Activated CD4-positive, alpha-beta T cell treated with anti-CD3 and anti-CD28 coated beads, Interleukin-2, amount 10 ng/mL, durations not matched to agents 7 days and 5 days (primary cell): Measurements from ENCODE around the gene RBL2. TPM values are rescaled to one million over a fixed set of nuclear protein-coding genes. Genes with fewer than 3 reads are reported as not detected.

ENCODE experiments used
- CTCF ChIA-PET: fragments of 350-600 bp; sonication (Branson Sonifier 250); formaldehyde crosslinking; loops from one replicate; lab custom pipeline; 2021; ENCODE audit warnings: antibody characterized with exemption; lab: Charles Lee
- POLR2A ChIA-PET: fragments of 350-600 bp; sonication (Branson Sonifier 250); formaldehyde crosslinking; loops from one replicate; lab custom pipeline; 2021; ENCODE audit warnings: antibody characterized with exemption; lab: Charles Lee
- DNase-seq: peaks from one replicate; pipeline ENCODE4 v3.0.0-alpha.2; 2020
- H3K27ac Mint-ChIP-seq: one replicate; pipeline ENCODE4 v1.8.0; 2021; ENCODE audit warnings: mild to moderate bottlenecking, moderate library complexity, mixed read lengths
- H3K27me3 Mint-ChIP-seq: one replicate; pipeline ENCODE4 v1.8.0; 2021; ENCODE audit warnings: mixed read lengths
- H3K36me3 Mint-ChIP-seq: one replicate; pipeline ENCODE4 v1.8.0; 2021; ENCODE audit warnings: low read depth, mixed read lengths
- H3K4me1 Mint-ChIP-seq: one replicate; pipeline ENCODE4 v1.8.0; 2021; ENCODE audit warnings: mixed read lengths
- H3K4me3 Mint-ChIP-seq: one replicate; pipeline ENCODE4 v1.8.0; 2021; ENCODE audit warnings: mild to moderate bottlenecking, moderate library complexity, mixed read lengths
- H3K9me3 Mint-ChIP-seq: one replicate; pipeline ENCODE4 v1.8.0; 2021; ENCODE audit warnings: mixed read lengths
- total RNA-seq, 2 experiments: library from RNA; stranded (reverse); gene quantifications; one replicate each; pipeline ENCODE4 v1.2.3, GENCODE V29; 2021

The RBL2 gene
- total RNA-seq, 2 experiments from 2014 or later: 178 to 188 TPM

DNA sequence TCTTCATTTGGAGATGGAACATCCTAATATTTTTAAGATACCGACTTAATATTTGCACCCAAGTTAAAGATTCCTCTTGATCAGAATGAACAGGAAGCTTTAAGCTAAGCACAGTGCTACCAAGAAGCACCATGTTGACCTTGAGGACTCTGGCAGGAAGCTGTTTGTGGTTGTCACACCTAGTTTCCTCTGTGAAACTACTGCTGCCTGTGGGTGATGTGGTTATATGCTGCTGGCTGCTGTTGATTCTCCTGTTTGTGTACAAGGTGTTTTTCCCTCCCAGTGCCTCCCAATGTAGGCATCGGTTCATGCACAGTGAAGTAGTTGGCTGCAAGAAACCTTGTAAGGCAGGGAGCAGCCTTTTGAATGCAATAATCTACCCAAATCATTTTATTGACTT lies 23.4 kb downstream of the RBL2 start:
- peak overlapping the region; percentile 96 for H3K27ac Mint-ChIP-seq
- ChIA-PET POLR2A (no interaction called here), CTCF (interaction anchor here (0.7 to 1.3 kb wide), 5 partner anchors 10 to 58 kb away, joined by 3 to 4 read pairs (median 3); no protein-coding TSS in a partner anchor)
- peak overlapping the region; percentile 73 for H3K4me3 Mint-ChIP-seq
- peaks cover 89% of the 10 kb centered on the region for H3K4me1 Mint-ChIP-seq
- no peaks in the 10 kb centered on the region for H3K27me3 Mint-ChIP-seq
- peak; percentile 92 for DNase-seq
- peaks cover 92% of the 10 kb centered on the region for H3K36me3 Mint-ChIP-seq
- H3K9me3 Mint-ChIP-seq: peaks cover 2% of the 10 kb centered on the region

DNA sequence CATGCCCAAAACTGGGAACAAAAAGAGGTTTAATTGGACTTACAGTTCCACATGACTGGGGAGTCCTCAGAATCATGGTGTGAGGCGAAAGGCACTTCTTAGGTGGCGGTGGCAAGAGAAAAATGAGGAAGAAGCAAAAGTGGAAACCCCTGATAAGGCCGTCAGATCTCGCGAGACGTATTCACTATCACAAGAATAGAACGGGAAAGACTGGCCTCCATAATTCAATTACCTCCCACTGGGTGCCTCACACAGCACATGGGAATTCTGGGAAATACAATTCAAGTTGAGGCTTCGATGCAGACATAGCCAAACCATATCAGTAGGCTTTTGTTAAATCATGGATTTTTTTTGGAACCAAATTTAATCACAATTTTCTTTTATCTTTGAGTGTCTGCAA lies 24.4 kb downstream of the RBL2 start:
- no peak for DNase-seq
- Mint-ChIP-seq H3K27me3 (no peaks in the 10 kb centered on the region), H3K36me3 (peaks cover 91% of the 10 kb centered on the region), H3K4me1 (peaks cover 87% of the 10 kb centered on the region), H3K9me3 (peaks cover 2% of the 10 kb centered on the region), H3K4me3 (peak overlapping the region; percentile 73), H3K27ac (peak overlapping the region; percentile 96)
- POLR2A ChIA-PET: no interaction called here
- CTCF ChIA-PET: interaction anchor here (1.2 kb wide), 1 partner anchor 13 kb away, joined by 3 read pairs; no protein-coding TSS in a partner anchor

DNA sequence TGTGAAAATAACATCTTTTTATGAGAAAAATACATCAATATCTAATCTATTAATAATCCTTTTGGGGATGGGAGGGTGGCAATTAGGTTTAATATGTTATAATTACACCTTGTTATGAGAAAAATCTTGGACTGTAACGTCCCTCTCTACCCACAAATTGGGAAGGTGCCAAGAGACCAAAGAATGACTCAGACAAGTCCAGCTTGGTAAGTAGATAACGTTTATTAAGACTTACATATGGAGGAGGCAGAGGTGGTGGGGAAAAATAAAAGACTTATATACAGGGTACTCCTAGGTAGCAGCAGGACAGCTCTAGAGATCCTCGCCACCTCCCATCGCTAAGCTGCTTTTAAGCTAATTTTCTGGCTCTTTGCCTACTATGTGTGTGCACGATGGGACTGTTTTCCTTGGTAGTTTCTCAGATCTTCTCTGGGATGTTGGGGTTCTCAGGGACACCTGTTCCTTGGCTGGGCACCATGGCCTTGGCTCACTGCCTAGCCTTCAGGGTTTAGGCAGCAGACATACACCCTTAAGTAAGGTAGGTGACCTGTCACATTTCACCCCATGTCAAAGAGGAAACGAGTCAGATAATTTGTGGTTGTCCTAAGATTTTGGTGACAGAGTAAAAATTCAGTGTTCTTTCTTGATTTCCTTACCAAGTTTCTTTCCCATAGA lies 31.5 kb downstream of the RBL2 start:
- no peaks in the 10 kb centered on the region for H3K27me3 Mint-ChIP-seq
- H3K4me3 Mint-ChIP-seq: no peak overlapping the region
- peaks cover 2% of the 10 kb centered on the region for H3K9me3 Mint-ChIP-seq
- peaks cover 80% of the 10 kb centered on the region for H3K36me3 Mint-ChIP-seq
- POLR2A ChIA-PET: no interaction called here
- CTCF ChIA-PET: interaction anchor here (1.2 kb wide), 1 partner anchor 21 kb away, joined by 5 read pairs; no protein-coding TSS in a partner anchor
- DNase-seq: no peak
- peaks cover 40% of the 10 kb centered on the region for H3K4me1 Mint-ChIP-seq
- no peak overlapping the region for H3K27ac Mint-ChIP-seq

DNA sequence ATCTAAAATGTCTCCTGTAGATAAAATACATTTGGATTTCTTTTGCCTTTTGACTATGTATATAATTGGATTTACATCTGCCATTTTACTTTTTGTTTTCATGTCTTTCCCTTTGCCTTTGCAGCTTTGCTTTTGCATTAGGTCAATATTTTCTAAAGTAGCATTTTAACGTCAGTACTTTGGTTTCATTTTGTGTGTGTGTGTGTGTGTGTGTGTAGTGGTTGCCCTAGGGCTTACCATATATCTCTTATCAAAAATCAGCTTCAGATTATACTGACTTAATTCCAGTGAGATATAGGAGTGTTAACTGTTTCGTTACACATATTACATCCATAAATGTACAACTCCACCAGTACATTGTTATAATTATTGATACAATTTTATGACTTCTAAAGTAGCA lies 42.6 kb downstream of the RBL2 start:
- Mint-ChIP-seq H3K36me3 (peaks cover 90% of the 10 kb centered on the region), H3K27ac (peak overlapping the region; percentile 48), H3K9me3 (peaks cover 12% of the 10 kb centered on the region), H3K27me3 (no peaks in the 10 kb centered on the region), H3K4me3 (no peak overlapping the region), H3K4me1 (peaks cover 35% of the 10 kb centered on the region)
- ChIA-PET CTCF (no interaction called here), POLR2A (no interaction called here)
- DNase-seq: no peak

DNA sequence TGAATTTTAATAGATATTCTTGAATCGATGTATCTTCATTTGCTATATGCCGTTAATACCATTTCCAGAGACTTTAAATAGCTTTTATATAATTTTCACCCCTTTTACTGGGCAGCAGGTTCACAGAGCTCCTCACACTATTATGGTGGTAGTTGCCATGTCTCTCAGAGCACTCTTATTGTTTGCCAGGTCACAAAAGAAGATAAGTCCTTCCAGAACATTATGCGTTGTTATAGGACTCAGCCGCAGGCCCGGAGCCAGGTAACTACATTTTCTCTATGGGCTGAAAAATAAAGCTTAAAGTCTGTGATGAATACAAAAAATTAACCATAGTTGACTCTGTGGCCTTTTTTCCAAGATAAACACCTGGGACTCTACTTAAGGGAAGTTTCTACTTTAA lies 44.7 kb downstream of the RBL2 start:
- peaks cover 90% of the 10 kb centered on the region for H3K36me3 Mint-ChIP-seq
- no peaks in the 10 kb centered on the region for H3K27me3 Mint-ChIP-seq
- peaks cover 11% of the 10 kb centered on the region for H3K9me3 Mint-ChIP-seq
- H3K27ac Mint-ChIP-seq: peak overlapping the region; percentile 25
- no peak overlapping the region for H3K4me3 Mint-ChIP-seq
- H3K4me1 Mint-ChIP-seq: peaks cover 40% of the 10 kb centered on the region
- ChIA-PET POLR2A (no interaction called here), CTCF (interaction anchor here (1.1 to 1.7 kb wide), 2 partner anchors 9 to 19 kb away, joined by 3 read pairs; no protein-coding TSS in a partner anchor)
- no peak for DNase-seq

DNA sequence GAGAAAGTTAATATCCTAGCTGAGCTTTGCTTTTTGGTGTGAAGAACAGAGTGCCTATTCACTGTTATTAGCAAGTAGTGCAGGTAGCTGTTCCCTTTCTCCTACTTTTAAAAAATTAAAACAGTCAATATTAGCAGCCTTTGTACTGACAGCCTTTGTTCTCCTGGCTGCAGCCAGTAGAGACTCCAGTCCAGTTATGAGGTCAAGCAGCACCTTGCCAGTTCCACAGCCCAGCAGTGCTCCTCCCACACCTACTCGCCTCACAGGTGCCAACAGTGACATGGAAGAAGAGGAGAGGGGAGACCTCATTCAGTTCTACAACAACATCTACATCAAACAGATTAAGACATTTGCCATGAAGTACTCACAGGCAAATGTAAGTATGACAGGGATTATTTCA lies 46.1 kb downstream of the RBL2 start:
- Mint-ChIP-seq H3K4me1 (peaks cover 31% of the 10 kb centered on the region), H3K27ac (peak overlapping the region; percentile 55)
- CTCF ChIA-PET: interaction anchor here (0.6 kb wide), 1 partner anchor 106 kb away, joined by 3 read pairs; no protein-coding TSS in a partner anchor

DNA sequence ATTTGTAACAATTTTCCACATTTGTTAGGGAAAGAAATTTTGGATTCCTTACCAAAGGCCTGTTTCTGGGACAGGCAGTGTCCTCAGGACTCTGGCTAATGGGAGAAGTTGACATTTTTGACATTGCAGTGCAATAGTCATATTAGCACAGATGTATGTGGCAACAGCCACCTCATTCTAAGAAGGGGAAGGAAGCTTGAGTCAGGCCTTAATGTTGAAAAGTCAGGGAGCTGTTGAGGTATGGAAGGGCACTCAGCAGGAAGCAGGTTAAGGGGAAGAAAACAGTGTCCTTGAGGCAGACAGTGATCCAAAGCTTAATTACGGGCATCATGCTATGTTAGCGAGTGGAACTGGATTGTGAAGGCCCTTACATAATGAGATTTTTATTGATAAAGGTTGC lies 47.9 kb downstream of the RBL2 start:
- H3K9me3 Mint-ChIP-seq: peaks cover 29% of the 10 kb centered on the region
- CTCF ChIA-PET: interaction anchor here (0.6 to 1.6 kb wide), 2 partner anchors 11 to 267 kb away, joined by 4 to 7 read pairs; no protein-coding TSS in a partner anchor

More for the DNA sequence above, 46.1 kb downstream of the RBL2 start:
- Mint-ChIP-seq H3K9me3 (peaks cover 18% of the 10 kb centered on the region), H3K36me3 (peaks cover 95% of the 10 kb centered on the region), H3K4me3 (no peak overlapping the region), H3K27me3 (no peaks in the 10 kb centered on the region)
- POLR2A ChIA-PET: no interaction called here
- no peak for DNase-seq

DNA sequence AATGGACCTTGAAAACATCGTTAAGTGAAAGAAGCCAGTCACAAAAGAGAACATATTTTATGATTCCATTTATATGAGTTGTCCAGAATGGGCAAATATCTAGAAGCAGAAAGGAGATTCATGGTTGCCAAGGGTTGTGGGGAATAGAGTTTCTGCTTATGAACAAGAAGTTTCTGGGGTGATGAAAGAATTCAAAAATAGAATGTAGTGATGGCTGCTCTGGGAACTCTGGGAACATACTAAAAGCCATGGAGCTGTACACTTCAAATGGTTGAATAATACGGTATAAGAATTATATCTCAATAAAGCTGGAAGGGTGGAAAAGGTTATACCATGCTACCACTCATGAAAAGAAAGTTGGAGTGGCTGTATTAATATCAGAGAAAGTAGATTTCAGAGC lies 50.3 kb downstream of the RBL2 start:
- Mint-ChIP-seq H3K36me3 (peaks cover 94% of the 10 kb centered on the region), H3K27ac (no peak overlapping the region), H3K9me3 (peaks cover 28% of the 10 kb centered on the region), H3K4me3 (no peak overlapping the region), H3K27me3 (no peaks in the 10 kb centered on the region), H3K4me1 (peaks cover 16% of the 10 kb centered on the region)
- ChIA-PET CTCF (interaction anchor here (0.9 to 1.0 kb wide), 2 partner anchors 10 to 31 kb away, joined by 3 read pairs; no protein-coding TSS in a partner anchor), POLR2A (no interaction called here)
- no peak for DNase-seq

More for the DNA sequence above, 47.9 kb downstream of the RBL2 start:
- DNase-seq: no peak
- peaks cover 19% of the 10 kb centered on the region for H3K4me1 Mint-ChIP-seq
- POLR2A ChIA-PET: interaction anchor here (0.7 kb wide), 1 partner anchor 321 kb away, joined by 3 read pairs; no protein-coding TSS in a partner anchor
- no peak overlapping the region for H3K4me3 Mint-ChIP-seq
- no peaks in the 10 kb centered on the region for H3K27me3 Mint-ChIP-seq
- peaks cover 96% of the 10 kb centered on the region for H3K36me3 Mint-ChIP-seq
- no peak overlapping the region for H3K27ac Mint-ChIP-seq

DNA sequence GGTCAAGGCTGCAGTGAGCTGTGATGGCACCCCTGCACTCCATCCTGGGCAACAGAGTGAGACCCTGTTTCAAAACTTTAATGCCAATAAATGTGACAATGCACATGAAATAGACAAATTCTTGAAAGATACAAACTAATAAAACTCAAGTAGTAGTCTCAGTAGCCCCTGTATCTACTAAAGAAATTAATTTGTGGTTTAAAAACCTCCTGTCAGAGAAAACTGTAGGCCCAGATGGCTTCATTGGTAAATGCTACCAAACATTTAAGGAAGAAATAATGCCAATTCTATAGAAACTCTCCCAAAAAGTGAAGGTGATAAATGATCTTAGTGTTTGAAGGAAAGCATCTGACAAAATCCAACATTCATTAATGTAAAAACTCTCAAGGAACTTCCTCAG lies 52.0 kb downstream of the RBL2 start:
- Mint-ChIP-seq H3K4me3 (no peak overlapping the region), H3K4me1 (peaks cover 24% of the 10 kb centered on the region)
- CTCF ChIA-PET: no interaction called here

DNA sequence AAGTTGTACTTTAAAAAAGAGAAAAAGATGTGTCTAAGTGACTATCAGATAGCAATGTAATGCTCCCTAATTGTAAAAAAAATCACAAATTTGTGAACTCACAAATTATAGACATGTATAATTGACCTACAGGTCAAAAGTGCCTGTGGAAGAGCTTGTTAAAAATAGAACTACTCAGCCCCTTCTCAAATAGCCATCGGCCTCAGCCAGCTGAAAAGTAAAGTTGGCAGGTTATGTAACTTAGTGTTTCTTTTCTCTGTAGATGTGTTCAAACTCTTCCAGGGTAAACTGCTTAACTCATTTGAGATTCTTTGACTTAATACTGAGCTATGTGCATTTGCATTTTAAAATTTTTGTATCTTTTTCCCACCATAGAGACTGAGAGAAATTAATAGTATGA lies 55.5 kb downstream of the RBL2 start:
- POLR2A ChIA-PET: interaction anchor here (0.5 kb wide), 1 partner anchor 46 kb away, joined by 3 read pairs; no protein-coding TSS in a partner anchor
- peaks cover 84% of the 10 kb centered on the region for H3K36me3 Mint-ChIP-seq
- no peak for DNase-seq
- peaks cover 32% of the 10 kb centered on the region for H3K4me1 Mint-ChIP-seq
- no peaks in the 10 kb centered on the region for H3K27me3 Mint-ChIP-seq
- H3K27ac Mint-ChIP-seq: no peak overlapping the region
- H3K4me3 Mint-ChIP-seq: no peak overlapping the region
- CTCF ChIA-PET: interaction anchor here (0.9 to 1.3 kb wide), 3 partner anchors 10 to 13 kb away, joined by 3 to 6 read pairs (median 3); partner anchors contain the start of gene AKTIP
- peaks cover 14% of the 10 kb centered on the region for H3K9me3 Mint-ChIP-seq

More for the DNA sequence above, 52.0 kb downstream of the RBL2 start:
- POLR2A ChIA-PET: no interaction called here
- Mint-ChIP-seq H3K27ac (no peak overlapping the region), H3K36me3 (peaks cover 90% of the 10 kb centered on the region), H3K27me3 (no peaks in the 10 kb centered on the region), H3K9me3 (peaks cover 28% of the 10 kb centered on the region)
- DNase-seq: no peak

DNA sequence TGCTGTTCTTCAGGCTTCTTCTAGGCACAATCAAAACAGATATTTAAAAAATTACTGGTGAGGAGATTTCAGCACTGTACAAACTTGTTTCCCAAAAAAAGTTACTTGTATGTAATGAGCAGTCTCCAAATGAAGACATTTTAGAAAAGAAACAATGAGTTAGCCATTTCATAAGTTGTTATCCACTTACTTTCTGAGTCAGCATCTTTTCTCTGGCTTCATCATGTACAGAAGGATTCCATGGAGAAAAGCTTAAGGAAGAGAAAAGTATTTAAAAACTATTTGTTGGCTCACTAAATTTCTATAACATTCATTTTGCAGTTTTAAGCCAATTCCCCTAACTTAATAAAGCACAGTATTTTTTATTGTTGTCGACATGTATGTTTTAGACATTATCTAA lies 58.2 kb downstream of the RBL2 start:
- H3K4me1 Mint-ChIP-seq: peaks cover 42% of the 10 kb centered on the region
- CTCF ChIA-PET: interaction anchor here (1.9 kb wide), 1 partner anchor 10 kb away, joined by 7 read pairs; no protein-coding TSS in a partner anchor
- no peak overlapping the region for H3K4me3 Mint-ChIP-seq
- H3K27me3 Mint-ChIP-seq: no peaks in the 10 kb centered on the region
- H3K9me3 Mint-ChIP-seq: no peaks in the 10 kb centered on the region
- H3K36me3 Mint-ChIP-seq: peaks cover 80% of the 10 kb centered on the region
- DNase-seq: no peak
- POLR2A ChIA-PET: no interaction called here
- peak overlapping the region; percentile 52 for H3K27ac Mint-ChIP-seq

DNA sequence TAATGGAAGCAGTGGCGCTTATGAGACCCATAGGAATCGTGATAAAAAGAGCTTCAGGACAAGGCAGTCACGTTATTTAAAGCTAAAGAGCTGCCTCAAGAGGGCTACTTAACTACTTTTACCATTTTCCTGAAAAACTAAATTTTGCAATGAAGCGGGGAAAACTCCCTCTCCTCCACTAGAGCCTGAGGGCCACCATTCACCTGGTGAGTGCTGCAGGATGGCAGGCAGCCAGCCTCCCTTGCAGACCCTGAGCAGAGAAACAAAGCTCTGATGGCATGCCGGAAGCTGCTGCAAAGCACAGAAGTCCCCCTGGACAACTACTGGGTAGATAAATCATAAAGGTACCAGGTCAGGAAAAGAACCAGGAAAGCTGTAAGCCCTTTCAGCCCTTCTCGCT lies 60.4 kb downstream of the RBL2 start:
- peaks cover 48% of the 10 kb centered on the region for H3K4me1 Mint-ChIP-seq
- H3K9me3 Mint-ChIP-seq: no peaks in the 10 kb centered on the region
- CTCF ChIA-PET: interaction anchor here (0.6 to 0.9 kb wide), 3 partner anchors 9 to 167 kb away, joined by 3 read pairs; no protein-coding TSS in a partner anchor
- no peak overlapping the region for H3K4me3 Mint-ChIP-seq
- H3K27ac Mint-ChIP-seq: no peak overlapping the region
- no peaks in the 10 kb centered on the region for H3K27me3 Mint-ChIP-seq
- DNase-seq: no peak
- POLR2A ChIA-PET: interaction anchor here (0.6 kb wide), 1 partner anchor 250 kb away, joined by 4 read pairs; no protein-coding TSS in a partner anchor
- H3K36me3 Mint-ChIP-seq: peaks cover 79% of the 10 kb centered on the region

DNA sequence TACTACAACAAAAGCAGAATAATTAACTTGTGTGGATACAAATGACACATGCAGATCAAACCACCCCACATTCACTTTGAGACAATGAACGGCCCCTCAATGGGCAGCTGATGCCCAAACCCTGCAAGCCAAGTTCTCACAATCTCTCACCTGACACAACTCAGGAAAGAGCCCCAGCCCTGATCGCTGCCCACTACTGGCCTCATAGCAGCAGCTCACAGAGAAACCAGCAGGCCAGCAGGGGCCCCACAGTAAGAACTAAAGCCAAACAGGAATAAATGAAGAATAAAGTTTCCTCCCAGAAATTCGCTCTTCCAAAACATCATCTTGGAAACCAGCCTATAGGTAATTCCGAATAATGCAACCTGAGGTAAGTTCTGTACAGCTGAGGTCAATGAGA lies 61.1 kb downstream of the RBL2 start:
- ChIA-PET CTCF (interaction anchor here (0.9 kb wide), 1 partner anchor 103 kb away, joined by 3 read pairs; no protein-coding TSS in a partner anchor), POLR2A (no interaction called here)
- no peaks in the 10 kb centered on the region for H3K9me3 Mint-ChIP-seq
- H3K36me3 Mint-ChIP-seq: peaks cover 77% of the 10 kb centered on the region
- no peak overlapping the region for H3K4me3 Mint-ChIP-seq
- H3K27ac Mint-ChIP-seq: no peak overlapping the region
- H3K4me1 Mint-ChIP-seq: peaks cover 46% of the 10 kb centered on the region
- no peak for DNase-seq
- H3K27me3 Mint-ChIP-seq: no peaks in the 10 kb centered on the region
